Erythroblast (primary cell): ENCODE measurements around the gene C2orf80.

Source experiments
- GATA1 ChIP-seq: IDR thresholded peaks from 2 replicates; pipeline ENCODE4 v1.6.1; 2011; ENCODE audit warnings: low read depth, mild to moderate bottlenecking, control low read depth, low read length, moderate library complexity
- POLR2A ChIP-seq: IDR thresholded peaks from 2 replicates; pipeline ENCODE4 v1.6.1; 2011; ENCODE audit warnings: mild to moderate bottlenecking, low read length

GRCh38 chr2:208118918-208119317, 70.9 kb downstream of the C2orf80 start:
- TF ChIP-seq POLR2A: no peak
- TF ChIP-seq GATA1: no peak
